A673 (cell line): ENCODE results near the gene ERP44. TPM values are rescaled to one million over a fixed set of nuclear protein-coding genes. Genes with fewer than 3 reads are reported as not detected.
"Not testable (repeated sequence)": the region's sequence is repeated elsewhere in the genome, so short reads cannot be mapped to it uniquely, and the experiment has no call there.

Experiments used
- BruUV-seq: library from RNA; stranded (reverse); fragments of 400-500 nt; replicated peaks from 2 replicates; lab custom pipeline; 2021; lab: Mats Ljungman, UMichigan
- CTCF ChIA-PET: fragments of 300-600 bp; sonication (Branson Sonifier 250); formaldehyde crosslinking; loops from one replicate; lab custom pipeline; 2022; ENCODE audit warnings: antibody characterized with exemption; lab: Charles Lee
- POLR2A ChIA-PET: fragments of 300-600 bp; sonication (Branson Sonifier 250); formaldehyde crosslinking; loops from one replicate; lab custom pipeline; 2022; ENCODE audit warnings: antibody characterized with exemption; ENCODE audit not compliant: low non-redundant PET; lab: Charles Lee
- DNase-seq: peaks from one replicate; pipeline ENCODE4 v3.0.0-alpha.2; 2015; ENCODE audit warnings: low spot score
- H3K27ac ChIP-seq: fragments of 200-600 bp; sonication (generic); 2 replicates; pipeline ENCODE4 v1.5.1; 2016; ENCODE audit warnings: mixed run types, low read depth, mild to moderate bottlenecking, mixed read lengths, antibody characterized with exemption, low read length; ENCODE audit not compliant: poor library complexity, severe bottlenecking
- H3K27me3 ChIP-seq: fragments of 200-600 bp; sonication (generic); replicated peaks from 2 replicates; pipeline ENCODE4 v1.6.1; 2017; ENCODE audit warnings: mixed run types, low read depth, mild to moderate bottlenecking, mixed read lengths, antibody characterized with exemption, low read length; ENCODE audit not compliant: insufficient read depth, poor library complexity
- H3K36me3 ChIP-seq: fragments of 200-600 bp; sonication (generic); 2 replicates; pipeline ENCODE4 v1.6.1; 2016; ENCODE audit warnings: mixed run types, mild to moderate bottlenecking, mixed read lengths, antibody characterized with exemption, low read length; ENCODE audit not compliant: insufficient read depth, poor library complexity, severe bottlenecking
- H3K4me1 ChIP-seq: fragments of 200-600 bp; sonication (generic); 2 replicates; pipeline ENCODE4 v1.6.1; 2017; ENCODE audit warnings: mixed run types, mild to moderate bottlenecking, mixed read lengths, antibody characterized with exemption, low read length; ENCODE audit not compliant: insufficient read depth, poor library complexity, severe bottlenecking
- H3K4me3 ChIP-seq: fragments of 200-600 bp; sonication (generic); 2 replicates; pipeline ENCODE4 v1.5.1; 2016; ENCODE audit warnings: low read depth, mixed run types, mild to moderate bottlenecking, mixed read lengths, low read length; ENCODE audit not compliant: poor library complexity, severe bottlenecking
- H3K9me3 ChIP-seq: fragments of 200-600 bp; sonication (generic); 2 replicates; pipeline ENCODE4 v1.6.1; 2016; ENCODE audit warnings: mixed run types, low read depth, mild to moderate bottlenecking, mixed read lengths, antibody characterized with exemption, low read length; ENCODE audit not compliant: poor library complexity, severe bottlenecking
- CTCF ChIP-seq: fragments of 300-800, 200-600 bp; sonication (generic); conservative IDR thresholded peaks from 2 replicates; pipeline ENCODE4 v1.5.1; 2017; ENCODE audit warnings: low read depth, mild to moderate bottlenecking, antibody characterized with exemption, low read length, moderate library complexity, mixed read lengths
- EZH2 ChIP-seq: fragments of 200-600 bp; sonication (generic); IDR thresholded peaks from 2 replicates; pipeline ENCODE4 v1.6.1; 2017; ENCODE audit warnings: borderline replicate concordance, low read depth, mild to moderate bottlenecking, mixed read lengths, antibody characterized with exemption, low read length; ENCODE audit not compliant: poor library complexity, severe bottlenecking
- intact Hi-C: fragments of 100-400 bp; cut with micrococcal nuclease; formaldehyde crosslinking; loops from one replicate; pipeline ENCODE4 v1.10.0; 2022; ENCODE audit not compliant: unreplicated experiment
- total RNA-seq: library from RNA; stranded (reverse); gene quantifications from 2 replicates; pipeline ENCODE4 v1.2.3, GENCODE V29; 2021

The ERP44 gene
- total RNA-seq, 1 experiment from 2014 or later = 16.8 TPM

- POLR2A ChIA-PET = no interaction called here
- CTCF ChIA-PET = no interaction called here
- H3K27me3 ChIP-seq = no peaks in the 10 kb centered on the region
- no peak overlapping the region for H3K4me3 ChIP-seq
- H3K4me1 ChIP-seq = no peaks in the 10 kb centered on the region
- no TSS peak for BruUV-seq
- intact Hi-C loops = no loop called here
- no peak overlapping the region for H3K27ac ChIP-seq
- no peaks in the 10 kb centered on the region for H3K9me3 ChIP-seq
- no peak for DNase-seq
- TF ChIP-seq EZH2 (no peak), CTCF (no peak)
- H3K36me3 ChIP-seq = no peaks in the 10 kb centered on the region
Measured at GRCh38 chr9:99998866-99999265, 99.9 kb downstream of the ERP44 start.

GRCh38 chr9:99998266-99998665 lies 100.5 kb downstream of the ERP44 start:
- DNase-seq = no peak
- H3K4me3 ChIP-seq = no peak overlapping the region
- H3K27ac ChIP-seq = no peak overlapping the region
- no peaks in the 10 kb centered on the region for H3K4me1 ChIP-seq
- TF ChIP-seq CTCF (no peak), EZH2 (no peak)
- H3K9me3 ChIP-seq = no peaks in the 10 kb centered on the region
- CTCF ChIA-PET = no interaction called here
- H3K36me3 ChIP-seq = no peaks in the 10 kb centered on the region
- POLR2A ChIA-PET = no interaction called here
- intact Hi-C loops = no loop called here
- BruUV-seq = no TSS peak
- no peaks in the 10 kb centered on the region for H3K27me3 ChIP-seq

- H3K27me3 ChIP-seq, H3K4me1 ChIP-seq, POLR2A ChIA-PET, H3K27ac ChIP-seq, DNase-seq, H3K36me3 ChIP-seq, BruUV-seq, CTCF ChIA-PET, H3K9me3 ChIP-seq, H3K4me3 ChIP-seq, intact Hi-C loops: not testable (repeated sequence)
Measured at GRCh38 chr9:99990508-99990907, 108.3 kb downstream of the ERP44 start.

GRCh38 chr9:99986642-99987041 lies 112.2 kb downstream of the ERP44 start:
- TF ChIP-seq EZH2 (no peak), CTCF (no peak)
- no peak for DNase-seq
- no peaks in the 10 kb centered on the region for H3K9me3 ChIP-seq
- no TSS peak for BruUV-seq
- H3K4me3 ChIP-seq = no peak overlapping the region
- H3K27ac ChIP-seq = no peak overlapping the region
- ChIA-PET CTCF (no interaction called here), POLR2A (no interaction called here)
- H3K27me3 ChIP-seq = no peaks in the 10 kb centered on the region
- intact Hi-C loops = no loop called here
- H3K36me3 ChIP-seq = no peaks in the 10 kb centered on the region
- no peaks in the 10 kb centered on the region for H3K4me1 ChIP-seq
